ENCODE data around the gene KLC3.

DNA sequence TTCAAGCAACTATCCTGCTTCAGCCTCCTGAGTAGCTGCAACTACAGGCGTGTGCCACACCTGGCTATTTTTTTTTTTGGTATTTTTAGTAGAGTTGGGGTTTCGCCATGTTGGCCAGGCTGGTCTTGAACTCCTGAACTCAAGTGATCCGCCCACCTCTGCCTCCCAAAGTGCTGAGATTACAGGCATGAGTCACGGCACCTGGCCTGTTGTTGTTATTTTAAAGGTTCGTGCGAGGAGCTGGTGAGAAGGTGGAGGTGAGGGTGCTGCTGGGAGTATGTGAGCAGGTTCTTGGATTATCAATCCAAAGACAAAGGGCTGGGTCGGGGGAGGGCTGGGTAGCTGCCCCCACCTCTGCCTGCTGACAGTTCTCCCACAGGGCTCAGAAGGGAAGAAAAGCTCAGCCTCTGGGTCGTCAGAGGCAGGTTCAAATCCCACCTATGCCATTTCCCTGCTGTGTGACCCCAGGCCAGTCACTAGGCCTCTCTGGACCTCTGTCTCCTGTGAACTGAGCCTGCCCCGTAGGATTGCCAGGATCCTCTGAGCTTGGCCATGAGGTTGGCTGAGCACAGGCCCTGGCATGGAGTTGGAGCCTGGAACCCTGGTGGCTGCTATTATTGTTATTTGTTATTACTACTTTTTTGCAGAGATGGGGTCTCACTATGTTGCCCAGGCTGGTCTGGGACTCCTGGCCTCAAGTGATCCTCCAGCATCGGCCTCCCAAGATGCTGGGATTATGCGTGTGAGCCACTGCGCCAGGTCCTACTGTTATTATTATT is 19.4 kb upstream of the KLC3 start:
- TF ChIP-seq, protein P1, sequence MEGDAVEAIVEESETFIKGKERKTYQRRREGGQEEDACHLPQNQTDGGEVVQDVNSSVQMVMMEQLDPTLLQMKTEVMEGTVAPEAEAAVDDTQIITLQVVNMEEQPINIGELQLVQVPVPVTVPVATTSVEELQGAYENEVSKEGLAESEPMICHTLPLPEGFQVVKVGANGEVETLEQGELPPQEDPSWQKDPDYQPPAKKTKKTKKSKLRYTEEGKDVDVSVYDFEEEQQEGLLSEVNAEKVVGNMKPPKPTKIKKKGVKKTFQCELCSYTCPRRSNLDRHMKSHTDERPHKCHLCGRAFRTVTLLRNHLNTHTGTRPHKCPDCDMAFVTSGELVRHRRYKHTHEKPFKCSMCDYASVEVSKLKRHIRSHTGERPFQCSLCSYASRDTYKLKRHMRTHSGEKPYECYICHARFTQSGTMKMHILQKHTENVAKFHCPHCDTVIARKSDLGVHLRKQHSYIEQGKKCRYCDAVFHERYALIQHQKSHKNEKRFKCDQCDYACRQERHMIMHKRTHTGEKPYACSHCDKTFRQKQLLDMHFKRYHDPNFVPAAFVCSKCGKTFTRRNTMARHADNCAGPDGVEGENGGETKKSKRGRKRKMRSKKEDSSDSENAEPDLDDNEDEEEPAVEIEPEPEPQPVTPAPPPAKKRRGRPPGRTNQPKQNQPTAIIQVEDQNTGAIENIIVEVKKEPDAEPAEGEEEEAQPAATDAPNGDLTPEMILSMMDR (IDR thresholded peaks at IDR 0.05), result no peak
- TF ChIP-seq POLR2AphosphoS5 (IDR thresholded peaks at IDR 0.05) (no peak), POLR2A (IDR thresholded peaks at IDR 0.05) (no peak)
